Retinal pigment epithelial cell (primary cell): ENCODE measurements around the gene TRIB2.

Experiments
- DNase-seq: peaks from one replicate; pipeline ENCODE4 v3.0.0-alpha.2; 2010; ENCODE audit warnings: low read depth
- H3K4me3 ChIP-seq: 2 replicates; pipeline ENCODE4 v1.5.1; 2011; ENCODE audit warnings: mild to moderate bottlenecking, low read length, control low read depth, moderate library complexity
- CTCF ChIP-seq: conservative IDR thresholded peaks from 2 replicates; pipeline ENCODE4 v1.5.1; 2011; ENCODE audit warnings: low read depth, low read length, control low read depth, inconsistent platforms

TRIB2 gene

GRCh38 chr2:12767541-12767940 lies 50.8 kb downstream of the TRIB2 start:
- no peak for TF ChIP-seq CTCF
- DNase-seq = no peak
- H3K4me3 ChIP-seq = no peak overlapping the region

GRCh38 chr2:12767996-12768624 lies 51.4 kb downstream of the TRIB2 start:
- H3K4me3 ChIP-seq = no peak overlapping the region
- DNase-seq = no peak
- TF ChIP-seq CTCF = no peak

- DNase-seq = no peak
- no peak for TF ChIP-seq CTCF
- H3K4me3 ChIP-seq = no peak overlapping the region
Measured at GRCh38 chr2:12769492-12770105, 52.9 kb downstream of the TRIB2 start.

GRCh38 chr2:12770300-12770968 lies 53.7 kb downstream of the TRIB2 start:
- no peak for DNase-seq
- H3K4me3 ChIP-seq = no peak overlapping the region
- no peak for TF ChIP-seq CTCF

GRCh38 chr2:12771154-12771553 lies 54.4 kb downstream of the TRIB2 start:
- H3K4me3 ChIP-seq = no peak overlapping the region
- TF ChIP-seq CTCF = no peak
- DNase-seq = no peak

- no peak for TF ChIP-seq CTCF
- DNase-seq = no peak
- no peak overlapping the region for H3K4me3 ChIP-seq
Measured at GRCh38 chr2:12773586-12774394, 57.1 kb downstream of the TRIB2 start.

- no peak for DNase-seq
- no peak for TF ChIP-seq CTCF
- H3K4me3 ChIP-seq = no peak overlapping the region
Measured at GRCh38 chr2:12774395-12774727, 57.6 kb downstream of the TRIB2 start.
